ENCODE measurements around the gene SOX5.

- no peak for TF ChIP-seq CTCF (conservative IDR thresholded peaks at IDR 0.05; ENCODE audit: low read length)
- TF ChIP-seq EZH2phosphoT487 (IDR thresholded peaks at IDR 0.05; ENCODE audit: borderline replicate concordance), result no peak
Observed at GRCh38 chr12:23628806-23629205, 320.7 kb downstream of the SOX5 start.
